B cell (primary cell): ENCODE data around the gene AOC1. TPM values are rescaled to one million over a fixed set of nuclear protein-coding genes. Genes with fewer than 3 reads are reported as not detected.

Experiments
- ATAC-seq: fragments of 200-7000 bp; cut with Tn5 transposase; one replicate; pipeline ENCODE4 v1.10.0; 2021; ENCODE audit warnings: low read depth, mild to moderate bottlenecking, moderate number of reproducible peaks, moderate library complexity
- CTCF ChIA-PET: fragments of 350-600 bp; sonication (Branson Sonifier 250); formaldehyde crosslinking; loops from one replicate; lab custom pipeline; 2021; ENCODE audit warnings: antibody characterized with exemption, inconsistent platforms; lab: Charles Lee
- POLR2A ChIA-PET: fragments of 350-600 bp; sonication (Branson Sonifier 250); formaldehyde crosslinking; loops from one replicate; lab custom pipeline; 2021; ENCODE audit warnings: antibody characterized with exemption; lab: Charles Lee
- DNase-seq: peaks from one replicate; pipeline ENCODE4 v3.0.0; 2013
- H2AFZ ChIP-seq: 2 replicates; pipeline ENCODE4 v1.6.1; 2012; ENCODE audit warnings: mild to moderate bottlenecking, low read depth, low read length; ENCODE audit not compliant: insufficient read depth, poor library complexity, severe bottlenecking
- H3K27ac ChIP-seq, 2 donors: 1 replicate in 1 of 2; 2 replicates in 1 of 2; pipeline ENCODE4 v1.5.1; 2012 to 2013; ENCODE audit warnings: low read length in 2 of 2, mild to moderate bottlenecking in 2 of 2, moderate library complexity in 1 of 2
- H3K27me3 ChIP-seq, 4 experiments: fragments of 200-600 bp in 1 of 4; sonication (generic) in 1 of 4; replicated peaks in 1 of 4; 1 replicate in 2 of 4; 2 replicates in 2 of 4; pipeline versions ENCODE4 v1.6.1 to v1.7.0; 2013 to 2016; ENCODE audit warnings: low read length in 3 of 4, mild to moderate bottlenecking in 2 of 4, mixed read lengths in 1 of 4, moderate library complexity in 1 of 4; ENCODE audit not compliant: insufficient read depth in 4 of 4, control insufficient read depth in 3 of 4; ENCODE audit errors: control extremely low read depth in 1 of 4
- H3K36me3 ChIP-seq, 2 experiments: replicated peaks in 1 of 2; 1 replicate in 1 of 2; 2 replicates in 1 of 2; pipeline versions ENCODE4 v1.6.1 to v1.7.1; 2013; ENCODE audit warnings: low read length in 1 of 2; ENCODE audit not compliant: insufficient read depth in 2 of 2, control insufficient read depth in 1 of 2; ENCODE audit errors: control extremely low read depth in 1 of 2, extremely low read depth in 1 of 2
- H3K4me1 ChIP-seq, 2 donors: fragments of 200-600 bp in 1 of 2; sonication (generic) in 1 of 2; 1 replicate in 1 of 2; 2 replicates in 1 of 2; pipeline versions ENCODE4 v1.5.1 to v1.6.1; 2013 to 2017; ENCODE audit warnings: low read length in 2 of 2; ENCODE audit not compliant: control insufficient read depth in 2 of 2, insufficient read depth in 2 of 2
- H3K4me2 ChIP-seq: replicated peaks from 2 replicates; pipeline ENCODE3; 2012; ENCODE audit warnings: mild to moderate bottlenecking, low read depth, low read length; ENCODE audit not compliant: poor library complexity, severe bottlenecking
- H3K4me3 ChIP-seq, 5 experiments: fragments of 200-600 bp in 1 of 5; sonication (generic) in 1 of 5; 1 replicate in 3 of 5; 2 replicates in 2 of 5; pipeline versions ENCODE4 v1.5.1 to v1.7.0; 2011 to 2016; ENCODE audit warnings: low read length in 4 of 5, mild to moderate bottlenecking in 4 of 5, low read depth in 2 of 5, control low read depth in 1 of 5, moderate library complexity in 1 of 5; ENCODE audit not compliant: insufficient read depth in 1 of 5; ENCODE audit errors: control extremely low read depth in 1 of 5, extremely low read depth in 1 of 5
- H3K79me2 ChIP-seq: fragments of 200-600 bp; sonication (generic); one replicate; pipeline ENCODE4 v1.6.0; 2016; ENCODE audit warnings: low read length; ENCODE audit not compliant: control insufficient read depth, insufficient read depth
- H3K9ac ChIP-seq: fragments of 200-600 bp; sonication (generic); 2 replicates; pipeline ENCODE4 v1.6.1; 2017; ENCODE audit warnings: mild to moderate bottlenecking, low read length, moderate library complexity
- H3K9me3 ChIP-seq, 3 donors: one replicate each; pipeline versions ENCODE4 v1.6.1 to v1.7.1; 2013; ENCODE audit warnings: low read length in 2 of 3; ENCODE audit not compliant: control insufficient read depth in 2 of 3, insufficient read depth in 1 of 3; ENCODE audit errors: control extremely low read depth in 1 of 3
- H4K20me1 ChIP-seq: 2 replicates; pipeline ENCODE4 v1.6.0; 2012; ENCODE audit warnings: mild to moderate bottlenecking, low read length; ENCODE audit not compliant: insufficient read depth, control insufficient read depth, poor library complexity, severe bottlenecking
- H3K27ac Mint-ChIP-seq: one replicate; pipeline ENCODE4 v1.8.0; 2021; ENCODE audit warnings: mixed read lengths
- H3K27me3 Mint-ChIP-seq: one replicate; pipeline ENCODE4 v1.8.0; 2021; ENCODE audit warnings: mixed read lengths
- H3K4me1 Mint-ChIP-seq: one replicate; pipeline ENCODE4 v1.8.0; 2021; ENCODE audit warnings: mixed read lengths
- H3K4me3 Mint-ChIP-seq: one replicate; pipeline ENCODE4 v1.8.0; 2021; ENCODE audit warnings: mixed read lengths
- H3K9me3 Mint-ChIP-seq: one replicate; pipeline ENCODE4 v1.8.0; 2022; ENCODE audit warnings: mixed read lengths; ENCODE audit not compliant: insufficient read depth
- CTCF ChIP-seq: fragments of 200-600 bp; IDR thresholded peaks from one replicate; pipeline ENCODE4 v1.8.0; 2022; ENCODE audit warnings: antibody characterized with exemption, mild to moderate bottlenecking
- EZH2 ChIP-seq: IDR thresholded peaks from 2 replicates; pipeline ENCODE4 v1.6.1; 2012; ENCODE audit warnings: borderline replicate concordance, low read depth, mild to moderate bottlenecking, moderate library complexity, low read length; ENCODE audit not compliant: insufficient read depth, poor library complexity, severe bottlenecking
- WGBS: methylation state at CpG from one replicate; pipeline ENCODE4 v1.1.5; 2013; ENCODE audit warnings: missing lambda C conversion rate; ENCODE audit not compliant: insufficient coverage; 5-methylcytosine and 5-hydroxymethylcytosine counted together
- intact Hi-C: fragments of 100-400 bp; cut with micrococcal nuclease; formaldehyde crosslinking; loops from one replicate; pipeline ENCODE4 v1.10.0; 2022
- polyA plus RNA-seq: library from polyadenylated mRNA; depleted of rRNA; stranded (reverse); fragments of >200 nt; gene quantifications from 2 replicates; pipeline ENCODE4 v1.2.3, GENCODE V29; 2012
- total RNA-seq, 2 donors: library from RNA; stranded (reverse); fragments of 120-200 nt in 1 of 2; gene quantifications; 1 replicate in 1 of 2; 2 replicates in 1 of 2; pipeline versions ENCODE4 v1.2.3 to v1.2.4, GENCODE V29; 2013 to 2022

Gene AOC1
- total and polyA plus RNA-seq, 2 donors (not counting 1 experiment from before 2014, with no cell fraction given): 0.07 TPM; not detected in 1

GRCh38 chr7:150829426-150829825 is 22.9 kb upstream of the AOC1 start:
- Histone ChIP-seq H3K4me3 (no peak overlapping the region), H3K9me3 (peaks cover 0 to 1% (median 0%) of the 10 kb centered on the region in 3 donors), H4K20me1 (no peaks in the 10 kb centered on the region), H3K4me1 (no peaks in the 10 kb centered on the region), H3K9ac (no peak overlapping the region), H3K36me3 (no peaks in the 10 kb centered on the region), H3K79me2 (no peaks in the 10 kb centered on the region), H2AFZ (no peak overlapping the region), H3K4me2 (no peak overlapping the region), H3K27ac (no peak overlapping the region), H3K27me3 (peaks cover 0 to 11% (median 5%) of the 10 kb centered on the region in 4 experiments)
- CTCF ChIA-PET: interaction anchor here (0.6 kb wide), 1 partner anchor 15 kb away, joined by 3 read pairs; no protein-coding TSS in a partner anchor
- H3K9me3 Mint-ChIP-seq: no peaks in the 10 kb centered on the region
- WGBS: 100% methylated on average over 1 of the region's 1 CpG
- no peak for DNase-seq
- no peak overlapping the region for H3K4me3 Mint-ChIP-seq
- POLR2A ChIA-PET: no interaction called here
- intact Hi-C loops: no loop called here
- H3K27ac Mint-ChIP-seq: no peak overlapping the region
- no peak for ATAC-seq
- H3K27me3 Mint-ChIP-seq: peaks cover 49% of the 10 kb centered on the region
- TF ChIP-seq EZH2 (no peak), CTCF (no peak)
- H3K4me1 Mint-ChIP-seq: no peaks in the 10 kb centered on the region

GRCh38 chr7:150830937-150831336 is 21.4 kb upstream of the AOC1 start:
- no peak overlapping the region for H3K27ac ChIP-seq
- peaks cover 0 to 1% (median 0%) of the 10 kb centered on the region in 3 donors for H3K9me3 ChIP-seq
- intact Hi-C loops: no loop called here
- H4K20me1 ChIP-seq: no peaks in the 10 kb centered on the region
- H3K27ac Mint-ChIP-seq: no peak overlapping the region
- no peak overlapping the region for H3K4me2 ChIP-seq
- H3K4me1 ChIP-seq: no peaks in the 10 kb centered on the region
- no peaks in the 10 kb centered on the region for H3K36me3 ChIP-seq
- TF ChIP-seq CTCF (no peak), EZH2 (no peak)
- ChIA-PET POLR2A (no interaction called here), CTCF (no interaction called here)
- ATAC-seq (no peak), DNase-seq (no peak)
- WGBS: 0% methylated on average over 1 of the region's 1 CpG
- H3K27me3 Mint-ChIP-seq: peaks cover 52% of the 10 kb centered on the region
- no peak overlapping the region for H3K4me3 Mint-ChIP-seq
- H2AFZ ChIP-seq: no peak overlapping the region
- H3K9ac ChIP-seq: no peak overlapping the region
- no peaks in the 10 kb centered on the region for H3K9me3 Mint-ChIP-seq
- no peak overlapping the region for H3K4me3 ChIP-seq
- no peaks in the 10 kb centered on the region for H3K79me2 ChIP-seq
- peaks cover 0 to 11% (median 5%) of the 10 kb centered on the region in 4 experiments for H3K27me3 ChIP-seq
- no peaks in the 10 kb centered on the region for H3K4me1 Mint-ChIP-seq
